ENCODE measurements around the gene TCOF1.

TCOF1 gene
- long read RNA-seq, partial matches to known transcripts, result 235 of 298 reads
- long read RNA-seq, other reads (novel, unspliced or antisense), result 61 of 298 reads

GRCh38 chr5:150357326-150358260, at the start of gene TCOF1:
Gene TCOF1, plus strand, starts transcription at chr5:150357697. Its CDS starts 50 bp downstream, at chr5:150357747.
- H3K4me3 ChIP-seq (replicated peaks; ENCODE audit: insufficient read depth, low read length), result peak within 1 kb of the TSS; percentile 93
- peak within 1 kb of the TSS; percentile 57 for H3K27ac ChIP-seq (replicated peaks)

GRCh38 chr5:150309101-150309885, 48.2 kb upstream of the TCOF1 start:
- Histone ChIP-seq H3K4me3 (replicated peaks; ENCODE audit: insufficient read depth, low read length) (no peak overlapping the region), H3K27ac (replicated peaks) (no peak overlapping the region), H3K27me3 (ENCODE audit: insufficient read depth, poor library complexity, severe bottlenecking) (peaks cover 10% of the 10 kb centered on the region)
- TF ChIP-seq POLR2AphosphoS5 (IDR thresholded peaks at IDR 0.05; ENCODE audit: low read depth) (no peak), CTCF (IDR thresholded peaks at IDR 0.05; ENCODE audit: insufficient read depth, low read length) (no peak), SPI1 (IDR thresholded peaks at IDR 0.05; ENCODE audit: borderline replicate concordance, low read depth) (no peak), GABPA (IDR thresholded peaks at IDR 0.05; ENCODE audit: low read depth) (no peak), REST (IDR thresholded peaks at IDR 0.05; ENCODE audit: insufficient replicate concordance, low read depth) (no peak)
- DNase-seq (ENCODE audit: low read depth in 1 of 2, low spot score in 1 of 2), result no peak

More at GRCh38 chr5:150357326-150358260, at the start of gene TCOF1:
- TF ChIP-seq GABPA (IDR thresholded peaks at IDR 0.05; ENCODE audit: low read depth) (peak; percentile 84), POLR2AphosphoS5 (IDR thresholded peaks at IDR 0.05; ENCODE audit: low read depth) (peak; percentile 62), SPI1 (IDR thresholded peaks at IDR 0.05; ENCODE audit: borderline replicate concordance, low read depth) (peak; percentile 69), CTCF (IDR thresholded peaks at IDR 0.05; ENCODE audit: insufficient read depth, low read length) (no peak), REST (IDR thresholded peaks at IDR 0.05; ENCODE audit: insufficient replicate concordance, low read depth) (peak; percentile 27)
- H3K27me3 ChIP-seq (ENCODE audit: insufficient read depth, poor library complexity, severe bottlenecking), result no peaks in the 10 kb centered on the region
- DNase-seq (ENCODE audit: low read depth in 1 of 2, low spot score in 1 of 2), result peak; percentile 92 to 96

- H3K4me3 ChIP-seq (replicated peaks; ENCODE audit: insufficient read depth, low read length), result no peak overlapping the region
- DNase-seq (ENCODE audit: low read depth in 1 of 2, low spot score in 1 of 2), result no peak
- TF ChIP-seq SPI1 (IDR thresholded peaks at IDR 0.05; ENCODE audit: borderline replicate concordance, low read depth), result no peak
- TF ChIP-seq POLR2AphosphoS5 (IDR thresholded peaks at IDR 0.05; ENCODE audit: low read depth), result no peak
- no peak for TF ChIP-seq CTCF (IDR thresholded peaks at IDR 0.05; ENCODE audit: insufficient read depth, low read length)
- TF ChIP-seq REST (IDR thresholded peaks at IDR 0.05; ENCODE audit: insufficient replicate concordance, low read depth), result no peak
- TF ChIP-seq GABPA (IDR thresholded peaks at IDR 0.05; ENCODE audit: low read depth), result no peak
- H3K27ac ChIP-seq (replicated peaks), result no peak overlapping the region
- H3K27me3 ChIP-seq (ENCODE audit: insufficient read depth, poor library complexity, severe bottlenecking), result peaks cover 6% of the 10 kb centered on the region
These were observed 47.6 kb upstream of the TCOF1 start for GRCh38 chr5:150309886-150310239.
